Parathyroid adenoma (tissue), 2 donors: ENCODE data around the gene TTC9B.

Source experiments
- H2AFZ ChIP-seq: fragments of 300-600 bp; sonication (generic); one replicate; pipeline ENCODE4 v1.7.0; 2017; ENCODE audit warnings: antibody characterized with exemption, mild to moderate bottlenecking
- H3K27ac ChIP-seq: fragments of 300-600 bp; sonication (generic); one replicate; pipeline ENCODE4 v1.7.0; 2017
- H3K27me3 ChIP-seq: fragments of 300-600 bp; sonication (generic); one replicate; pipeline ENCODE4 v1.7.0; 2017; ENCODE audit warnings: low read length; ENCODE audit not compliant: control insufficient read depth, insufficient read depth
- H3K36me3 ChIP-seq: fragments of 300-600 bp; sonication (generic); one replicate; pipeline ENCODE4 v1.7.0; 2017; ENCODE audit warnings: low read length; ENCODE audit not compliant: control insufficient read depth, insufficient read depth
- H3K4me1 ChIP-seq: fragments of 300-600 bp; sonication (generic); one replicate; pipeline ENCODE4 v1.7.0; 2017; ENCODE audit warnings: control low read depth
- H3K4me2 ChIP-seq: fragments of 300-600 bp; sonication (generic); one replicate; pipeline ENCODE4 v1.7.0; 2017; ENCODE audit warnings: low read length
- H3K4me3 ChIP-seq: fragments of 300-600 bp; sonication (generic); one replicate; pipeline ENCODE4 v1.7.0; 2017; ENCODE audit warnings: low read depth, low read length
- H3K79me2 ChIP-seq: fragments of 300-600 bp; sonication (generic); one replicate; pipeline ENCODE4 v1.7.0; 2017; ENCODE audit warnings: control low read depth
- H3K9ac ChIP-seq: fragments of 300-600 bp; sonication (generic); one replicate; pipeline ENCODE4 v1.7.0; 2017; ENCODE audit warnings: mild to moderate bottlenecking
- H3K9me3 ChIP-seq: fragments of 300-600 bp; sonication (generic); one replicate; pipeline ENCODE4 v1.7.0; 2017; ENCODE audit warnings: low read length; ENCODE audit not compliant: control insufficient read depth
- TF ChIP-seq, protein P1 (sequence below): fragments of 300-600 bp; sonication (generic); IDR thresholded peaks from one replicate; pipeline ENCODE4 v1.7.0; 2017; ENCODE audit warnings: antibody characterized with exemption, mild to moderate bottlenecking
- donor health status: primary hyperparathyroidism.

TTC9B gene

DNA sequence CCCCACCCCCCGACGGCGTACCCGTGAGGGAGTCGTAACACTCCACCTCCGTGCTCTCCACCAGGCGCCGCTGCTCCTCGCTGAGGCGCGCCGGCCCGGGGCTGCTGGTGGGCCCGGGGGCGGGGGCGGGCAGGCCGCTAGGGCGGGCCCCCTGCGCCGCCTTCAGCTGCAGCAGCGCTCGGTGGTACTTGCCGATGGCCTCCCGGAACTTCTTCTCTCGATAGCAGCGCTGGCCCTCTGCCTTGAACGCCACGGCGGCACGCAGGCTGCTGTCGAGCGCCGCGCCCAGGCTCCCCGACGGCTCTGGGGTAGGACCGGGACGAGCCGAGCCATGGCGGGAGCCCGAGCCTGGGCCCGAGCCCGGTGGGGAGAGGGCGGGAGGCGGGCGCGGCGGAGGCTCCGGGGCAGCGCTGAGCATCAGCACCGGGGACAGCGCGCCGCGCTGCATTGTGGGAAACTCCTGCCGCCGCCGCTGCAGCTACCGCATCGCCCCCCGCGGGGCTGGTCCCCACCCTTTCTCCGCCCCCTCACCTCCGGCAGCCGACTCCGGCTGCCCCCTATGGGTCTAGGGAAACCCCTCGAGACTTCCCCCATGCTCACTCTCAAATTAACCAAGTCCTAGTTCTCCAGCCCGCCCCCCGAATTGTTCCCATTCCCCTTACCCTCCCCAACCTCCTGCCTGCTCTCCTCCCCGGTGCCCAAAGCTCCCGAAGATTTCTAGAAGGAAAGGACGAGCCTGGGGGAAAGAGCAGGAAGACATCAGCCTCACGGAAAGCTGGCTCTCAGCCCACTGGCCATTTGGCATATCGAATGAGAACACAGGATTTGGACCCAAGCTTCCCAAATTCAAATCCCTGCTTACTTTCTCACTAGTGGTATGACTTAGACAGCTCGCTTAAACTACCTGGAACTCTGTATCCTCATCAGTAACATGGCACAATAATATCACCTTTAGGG, at the start of gene TTC9B:
Gene TTC9B (minus strand): TSS at position 451 of the 957 bp plus-strand sequence. CDS start 3 bp downstream, at position 448.
- Histone ChIP-seq H3K9me3 (no peaks in the 10 kb centered on the region), H3K4me1 (peaks cover 4% of the 10 kb centered on the region), H3K27ac (peak within 1 kb of the TSS; percentile 29), H3K27me3 (no peaks in the 10 kb centered on the region), H3K36me3 (no peaks in the 10 kb centered on the region), H2AFZ (peak within 1 kb of the TSS; percentile 86), H3K4me2 (peak within 1 kb of the TSS; percentile 65), H3K79me2 (no peaks in the 10 kb centered on the region), H3K9ac (no peak within 1 kb of the TSS), H3K4me3 (peak within 1 kb of the TSS; percentile 26)
- TF ChIP-seq, protein P1, sequence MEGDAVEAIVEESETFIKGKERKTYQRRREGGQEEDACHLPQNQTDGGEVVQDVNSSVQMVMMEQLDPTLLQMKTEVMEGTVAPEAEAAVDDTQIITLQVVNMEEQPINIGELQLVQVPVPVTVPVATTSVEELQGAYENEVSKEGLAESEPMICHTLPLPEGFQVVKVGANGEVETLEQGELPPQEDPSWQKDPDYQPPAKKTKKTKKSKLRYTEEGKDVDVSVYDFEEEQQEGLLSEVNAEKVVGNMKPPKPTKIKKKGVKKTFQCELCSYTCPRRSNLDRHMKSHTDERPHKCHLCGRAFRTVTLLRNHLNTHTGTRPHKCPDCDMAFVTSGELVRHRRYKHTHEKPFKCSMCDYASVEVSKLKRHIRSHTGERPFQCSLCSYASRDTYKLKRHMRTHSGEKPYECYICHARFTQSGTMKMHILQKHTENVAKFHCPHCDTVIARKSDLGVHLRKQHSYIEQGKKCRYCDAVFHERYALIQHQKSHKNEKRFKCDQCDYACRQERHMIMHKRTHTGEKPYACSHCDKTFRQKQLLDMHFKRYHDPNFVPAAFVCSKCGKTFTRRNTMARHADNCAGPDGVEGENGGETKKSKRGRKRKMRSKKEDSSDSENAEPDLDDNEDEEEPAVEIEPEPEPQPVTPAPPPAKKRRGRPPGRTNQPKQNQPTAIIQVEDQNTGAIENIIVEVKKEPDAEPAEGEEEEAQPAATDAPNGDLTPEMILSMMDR = no peak

DNA sequence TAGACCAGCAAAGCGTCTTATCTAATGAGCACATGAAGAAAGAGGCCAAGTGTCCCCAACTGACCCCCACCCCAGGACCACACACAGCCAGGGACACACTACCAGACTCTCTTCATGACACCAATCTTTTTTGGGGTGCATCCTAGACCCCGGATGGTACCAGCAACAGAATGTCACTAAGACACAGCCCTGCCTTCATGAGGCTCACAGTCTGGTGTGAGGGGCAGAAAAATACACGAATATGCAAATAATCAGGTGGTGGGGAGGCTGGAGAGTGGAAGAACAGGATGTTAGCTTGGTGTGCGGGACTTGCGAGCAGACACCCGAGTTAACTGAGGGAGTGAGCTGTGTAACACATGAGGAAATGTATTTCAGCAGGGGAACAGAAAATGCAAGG, 49.4 kb upstream of the TTC9B start:
- no peak overlapping the region for H3K9ac ChIP-seq
- H3K4me1 ChIP-seq = peaks cover 19% of the 10 kb centered on the region
- TF ChIP-seq, protein P1 = no peak
- no peak overlapping the region for H2AFZ ChIP-seq
- no peak overlapping the region for H3K4me2 ChIP-seq
- H3K9me3 ChIP-seq = no peaks in the 10 kb centered on the region
- H3K27ac ChIP-seq = peak overlapping the region; percentile 30
- H3K4me3 ChIP-seq = no peak overlapping the region
- no peaks in the 10 kb centered on the region for H3K27me3 ChIP-seq
- no peaks in the 10 kb centered on the region for H3K36me3 ChIP-seq
- peaks cover 74% of the 10 kb centered on the region for H3K79me2 ChIP-seq

DNA sequence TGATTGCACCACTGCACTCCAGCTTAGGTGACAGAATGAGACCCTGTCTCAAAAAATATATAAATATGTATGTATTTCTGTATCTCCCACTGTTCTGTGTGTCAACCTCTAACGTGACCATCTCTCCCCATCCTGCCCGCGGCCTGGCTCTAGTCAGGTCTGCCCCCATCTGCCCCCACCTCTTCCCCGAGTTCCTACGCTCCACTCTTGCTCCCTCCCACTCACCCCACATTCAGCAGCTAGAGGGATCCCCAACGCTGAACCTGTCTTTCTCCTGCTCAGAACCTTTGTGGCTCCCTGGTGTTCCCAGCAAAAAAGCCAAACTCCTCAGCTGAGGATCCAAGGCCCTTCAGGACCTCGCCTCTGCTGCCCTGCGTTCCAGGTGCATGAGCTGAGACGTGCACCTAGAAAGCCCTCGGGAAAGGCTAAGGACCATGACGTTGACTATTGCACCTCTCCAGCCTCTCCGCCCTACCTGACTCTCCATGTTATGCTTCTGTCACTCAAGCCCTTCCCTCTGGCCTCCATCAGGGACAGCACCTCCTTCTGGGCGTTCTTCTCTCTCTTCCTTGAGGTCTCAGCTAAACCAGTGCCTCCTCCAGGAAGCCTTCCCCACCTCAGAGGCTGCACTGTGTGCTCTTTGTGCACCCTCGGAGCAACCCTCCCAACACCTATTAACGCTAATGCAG, 48.9 kb upstream of the TTC9B start:
- Histone ChIP-seq H2AFZ (no peak overlapping the region), H3K36me3 (no peaks in the 10 kb centered on the region), H3K27me3 (no peaks in the 10 kb centered on the region), H3K4me2 (no peak overlapping the region), H3K27ac (peak overlapping the region; percentile 30), H3K79me2 (peaks cover 72% of the 10 kb centered on the region), H3K9ac (no peak overlapping the region), H3K4me1 (peaks cover 19% of the 10 kb centered on the region), H3K9me3 (no peaks in the 10 kb centered on the region), H3K4me3 (no peak overlapping the region)
- TF ChIP-seq, protein P1 = no peak

DNA sequence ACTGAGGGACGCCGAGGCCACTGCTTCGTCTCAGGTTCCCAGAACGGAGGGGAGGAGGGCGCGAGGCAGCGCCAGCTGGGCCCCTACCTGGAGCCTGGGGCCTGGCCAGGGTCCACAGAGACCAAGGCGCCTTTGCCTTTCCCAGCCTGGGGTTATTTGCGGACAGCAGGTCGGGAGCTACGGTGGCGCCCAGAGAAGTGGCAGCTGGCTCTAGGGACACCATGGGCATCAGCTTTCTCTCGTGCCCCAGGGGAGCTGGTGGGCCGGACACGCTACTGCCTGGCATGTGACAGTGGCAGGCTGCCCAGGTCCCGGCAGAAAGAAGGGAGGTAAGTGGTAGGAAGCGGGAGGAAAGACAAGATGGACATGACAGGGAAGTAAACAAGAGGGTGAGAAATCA, 47.9 kb upstream of the TTC9B start:
- Histone ChIP-seq H2AFZ (no peak overlapping the region), H3K4me3 (peak overlapping the region; percentile 1), H3K27ac (peak overlapping the region; percentile 70), H3K4me1 (peaks cover 19% of the 10 kb centered on the region), H3K36me3 (no peaks in the 10 kb centered on the region), H3K27me3 (no peaks in the 10 kb centered on the region), H3K9me3 (no peaks in the 10 kb centered on the region), H3K9ac (peak overlapping the region; percentile 28), H3K79me2 (peaks cover 71% of the 10 kb centered on the region), H3K4me2 (peak overlapping the region; percentile 37)
- TF ChIP-seq, protein P1 = no peak
